ENCODE measurements around the gene KCNMB4.

Gene KCNMB4

DNA sequence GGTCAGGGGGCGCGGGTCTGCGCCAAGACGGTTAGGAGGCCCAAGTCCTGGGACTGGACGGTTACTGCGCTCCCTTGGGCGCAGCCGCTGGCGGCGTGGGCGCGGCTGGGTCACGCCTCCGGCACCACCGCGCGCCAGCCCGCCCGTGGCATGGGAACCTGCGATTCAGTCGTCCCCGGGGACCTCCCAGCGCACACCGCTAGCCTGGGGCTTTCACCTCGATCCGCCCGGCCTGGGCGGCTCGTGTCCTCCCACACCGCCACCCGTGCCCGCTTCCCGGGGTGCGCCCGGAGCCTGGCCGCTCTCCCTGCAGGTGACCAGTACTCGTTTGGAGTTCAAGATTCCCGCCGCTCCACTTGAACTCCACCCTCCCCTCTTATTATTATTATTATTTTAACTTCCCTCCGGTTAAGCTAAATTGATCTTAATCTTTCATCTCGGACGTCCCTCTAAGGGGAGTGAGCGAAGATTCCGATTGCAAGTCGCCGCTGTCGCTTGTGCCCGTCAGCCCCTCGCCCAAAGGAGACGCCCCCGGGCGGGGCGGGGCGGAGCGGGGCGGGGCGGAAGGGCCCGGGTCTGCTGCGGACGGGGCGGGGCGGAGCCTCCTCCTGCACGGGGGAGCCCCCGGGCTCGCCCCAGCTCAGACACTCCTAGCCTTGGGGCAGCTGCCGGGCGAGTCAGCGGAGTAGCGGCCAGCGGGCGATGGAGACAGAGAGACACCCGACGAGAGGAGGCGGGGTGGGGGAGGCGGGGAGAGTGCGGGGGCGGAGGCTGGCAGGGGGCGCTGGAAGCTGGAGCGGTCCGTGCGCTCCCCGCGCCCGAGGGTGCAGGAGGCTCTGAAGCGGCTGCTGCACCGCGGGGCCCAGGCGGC lies at the start of gene KCNMB4:
TSS of gene KCNMB4 (plus strand) at position 643 of the 871 bp plus-strand sequence. CDS start 445 bp downstream, outside the sequence.
- Histone ChIP-seq H3K4me1 (no peaks in the 10 kb centered on the region), H3K36me3 (ENCODE audit: control insufficient read depth, insufficient read depth, low read length) (no peaks in the 10 kb centered on the region), H3K4me2 (ENCODE audit: low read length) (peak within 1 kb of the TSS; percentile 81), H3K9me3 (ENCODE audit: control insufficient read depth, low read length) (no peaks in the 10 kb centered on the region), H3K4me3 (ENCODE audit: low read depth, low read length) (peak within 1 kb of the TSS; percentile 48), H3K9ac (no peak within 1 kb of the TSS), H3K79me2 (no peaks in the 10 kb centered on the region), H3K27ac (peak within 1 kb of the TSS; percentile 1), H2AFZ (peak within 1 kb of the TSS; percentile 94), H3K27me3 (ENCODE audit: control insufficient read depth, insufficient read depth, low read length) (no peaks in the 10 kb centered on the region)
- TF ChIP-seq, protein P1, sequence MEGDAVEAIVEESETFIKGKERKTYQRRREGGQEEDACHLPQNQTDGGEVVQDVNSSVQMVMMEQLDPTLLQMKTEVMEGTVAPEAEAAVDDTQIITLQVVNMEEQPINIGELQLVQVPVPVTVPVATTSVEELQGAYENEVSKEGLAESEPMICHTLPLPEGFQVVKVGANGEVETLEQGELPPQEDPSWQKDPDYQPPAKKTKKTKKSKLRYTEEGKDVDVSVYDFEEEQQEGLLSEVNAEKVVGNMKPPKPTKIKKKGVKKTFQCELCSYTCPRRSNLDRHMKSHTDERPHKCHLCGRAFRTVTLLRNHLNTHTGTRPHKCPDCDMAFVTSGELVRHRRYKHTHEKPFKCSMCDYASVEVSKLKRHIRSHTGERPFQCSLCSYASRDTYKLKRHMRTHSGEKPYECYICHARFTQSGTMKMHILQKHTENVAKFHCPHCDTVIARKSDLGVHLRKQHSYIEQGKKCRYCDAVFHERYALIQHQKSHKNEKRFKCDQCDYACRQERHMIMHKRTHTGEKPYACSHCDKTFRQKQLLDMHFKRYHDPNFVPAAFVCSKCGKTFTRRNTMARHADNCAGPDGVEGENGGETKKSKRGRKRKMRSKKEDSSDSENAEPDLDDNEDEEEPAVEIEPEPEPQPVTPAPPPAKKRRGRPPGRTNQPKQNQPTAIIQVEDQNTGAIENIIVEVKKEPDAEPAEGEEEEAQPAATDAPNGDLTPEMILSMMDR (IDR thresholded peaks at IDR 0.05) = no peak

DNA sequence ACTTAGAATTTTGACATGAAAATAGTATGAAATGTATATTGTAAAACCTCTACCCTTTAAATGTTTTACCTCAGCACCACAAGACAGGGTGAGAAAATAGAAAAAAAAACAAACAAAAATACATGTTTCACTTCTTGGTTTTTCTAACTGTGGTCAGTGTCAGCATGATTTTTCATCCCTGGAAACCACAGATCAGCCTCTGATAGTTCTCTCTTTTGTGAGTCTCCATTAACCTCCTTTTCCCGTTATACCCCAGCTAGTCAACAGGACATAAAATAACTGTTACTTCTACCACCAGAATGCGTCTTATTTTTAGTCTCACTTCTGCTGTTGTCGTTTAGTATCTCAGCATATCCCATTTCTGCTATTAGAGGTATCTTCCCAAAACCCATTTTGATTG lies 48.3 kb upstream of the KCNMB4 start:
- H3K9ac ChIP-seq = no peak overlapping the region

DNA sequence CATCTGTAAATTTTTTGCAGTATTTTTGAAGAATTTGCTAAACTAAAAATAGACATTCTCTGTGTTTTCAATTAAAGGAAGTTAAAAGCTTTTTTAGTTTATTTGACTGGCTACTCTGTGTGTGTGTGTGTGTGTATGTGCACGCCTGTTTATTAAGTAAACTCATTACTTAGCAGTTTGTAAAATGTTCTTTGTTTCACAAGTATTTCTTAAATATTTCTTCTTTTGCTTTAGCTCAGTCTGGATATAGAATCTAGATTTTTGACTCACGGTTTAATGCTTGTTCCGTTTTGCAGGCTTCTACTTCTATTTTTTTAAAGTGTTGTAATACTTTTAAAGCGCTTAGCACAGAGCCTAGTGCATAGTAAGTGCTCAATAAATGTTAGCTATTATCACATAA lies 46.5 kb upstream of the KCNMB4 start:
- H3K4me3 ChIP-seq (ENCODE audit: low read depth, low read length) = no peak overlapping the region
- H3K4me1 ChIP-seq = peaks cover 5% of the 10 kb centered on the region
- H3K4me2 ChIP-seq (ENCODE audit: low read length) = no peak overlapping the region
- H3K9ac ChIP-seq = no peak overlapping the region
- no peaks in the 10 kb centered on the region for H3K36me3 ChIP-seq (ENCODE audit: control insufficient read depth, insufficient read depth, low read length)
- H2AFZ ChIP-seq = no peak overlapping the region
- no peak overlapping the region for H3K27ac ChIP-seq
- H3K9me3 ChIP-seq (ENCODE audit: control insufficient read depth, low read length) = no peaks in the 10 kb centered on the region
- TF ChIP-seq, protein P1 (IDR thresholded peaks at IDR 0.05) = no peak
- H3K79me2 ChIP-seq = peaks cover 18% of the 10 kb centered on the region
- H3K27me3 ChIP-seq (ENCODE audit: control insufficient read depth, insufficient read depth, low read length) = no peaks in the 10 kb centered on the region

More for the DNA sequence above, 48.3 kb upstream of the KCNMB4 start:
- H2AFZ ChIP-seq = no peak overlapping the region
- no peaks in the 10 kb centered on the region for H3K36me3 ChIP-seq (ENCODE audit: control insufficient read depth, insufficient read depth, low read length)
- TF ChIP-seq, protein P1 (IDR thresholded peaks at IDR 0.05) = no peak
- no peaks in the 10 kb centered on the region for H3K9me3 ChIP-seq (ENCODE audit: control insufficient read depth, low read length)
- H3K27ac ChIP-seq = no peak overlapping the region
- H3K27me3 ChIP-seq (ENCODE audit: control insufficient read depth, insufficient read depth, low read length) = no peaks in the 10 kb centered on the region
- H3K4me1 ChIP-seq = peaks cover 5% of the 10 kb centered on the region
- H3K4me3 ChIP-seq (ENCODE audit: low read depth, low read length) = no peak overlapping the region
- no peak overlapping the region for H3K4me2 ChIP-seq (ENCODE audit: low read length)
- peaks cover 11% of the 10 kb centered on the region for H3K79me2 ChIP-seq

- no peaks in the 10 kb centered on the region for H3K27me3 ChIP-seq (ENCODE audit: control insufficient read depth, insufficient read depth, low read length)
- no peak overlapping the region for H2AFZ ChIP-seq
- no peak overlapping the region for H3K4me2 ChIP-seq (ENCODE audit: low read length)
Measured at GRCh38 chr12:70321191-70321590, 44.9 kb upstream of the KCNMB4 start.

More at GRCh38 chr12:70321191-70321590, 44.9 kb upstream of the KCNMB4 start:
- H3K79me2 ChIP-seq = peaks cover 15% of the 10 kb centered on the region
- no peaks in the 10 kb centered on the region for H3K36me3 ChIP-seq (ENCODE audit: control insufficient read depth, insufficient read depth, low read length)
- H3K4me3 ChIP-seq (ENCODE audit: low read depth, low read length) = no peak overlapping the region
- no peaks in the 10 kb centered on the region for H3K9me3 ChIP-seq (ENCODE audit: control insufficient read depth, low read length)
- H3K27ac ChIP-seq = no peak overlapping the region
- TF ChIP-seq, protein P1 (IDR thresholded peaks at IDR 0.05) = no peak
- H3K4me1 ChIP-seq = peaks cover 5% of the 10 kb centered on the region
- H3K9ac ChIP-seq = no peak overlapping the region

Data from parathyroid adenoma (tissue), 2 donors.